ENCODE data around the gene SELENOV. TPM values are rescaled to one million over a fixed set of nuclear protein-coding genes. Genes with fewer than 3 reads are reported as not detected.

The SELENOV gene
- total and polyA plus RNA-seq, 9 of the 15 experiments (the other 6 are each of a cell fraction or from before 2014, with no cell fraction given): 0.04 to 0.09 (median 0.06) TPM; not detected in 4

- TF ChIP-seq ZNF41 (CRISPR knock-in tag; conservative IDR thresholded peaks at IDR 0.05) (no peak), PPARD (CRISPR knock-in tag; IDR thresholded peaks at IDR 0.05) (no peak), GTF2F1 (IDR thresholded peaks at IDR 0.05; ENCODE audit: low read depth, low read length) (no peak), HNRNPH1 (optimal IDR thresholded peaks at IDR 0.05; ENCODE audit: low read depth, low read length) (no peak), REST (IDR thresholded peaks at IDR 0.05; ENCODE audit: borderline replicate concordance) (peak; percentile 79), REST (CRISPR knock-in tag; IDR thresholded peaks at IDR 0.05; ENCODE audit: low read depth) (no peak), HNRNPLL (IDR thresholded peaks at IDR 0.05; ENCODE audit: low read depth, low read length, poor library complexity, severe bottlenecking) (peak; percentile 71), FOXA1 (IDR thresholded peaks at IDR 0.05; ENCODE audit: borderline replicate concordance) (no peak), PCBP2 (IDR thresholded peaks at IDR 0.05; ENCODE audit: low read depth, low read length, poor library complexity, severe bottlenecking) (no peak), ETV5 (CRISPR knock-in tag; IDR thresholded peaks at IDR 0.05; ENCODE audit: low read depth) (no peak), PATZ1 (CRISPR knock-in tag; IDR thresholded peaks at IDR 0.05; ENCODE audit: borderline replicate concordance) (no peak), E4F1 (CRISPR knock-in tag; IDR thresholded peaks at IDR 0.05; ENCODE audit: borderline replicate concordance) (no peak)
Measured at GRCh38 chr19:39497996-39498797, 16.7 kb upstream of the SELENOV start (continued).

Data from K562 (cell line).